Stomach (tissue), 4 donors: ENCODE data around the gene HTT.

Source experiments
- EP300 ChIP-seq: sonication (generic); formaldehyde crosslinking; IDR thresholded peaks from one replicate; pipeline ENCODE4 v1.6.1; 2017; ENCODE audit warnings: antibody characterized with exemption
- POLR2A ChIP-seq, 4 donors: fragments of 450-650 bp; IDR thresholded peaks; one replicate each; pipeline ENCODE4 v1.6.1; 2016; ENCODE audit warnings: antibody characterized with exemption in 4 of 4, control low read depth in 2 of 4, mild to moderate bottlenecking in 1 of 4, moderate library complexity in 1 of 4
- POLR2AphosphoS5 ChIP-seq, 3 donors: sonication (generic); formaldehyde crosslinking; IDR thresholded peaks; one replicate each; pipeline ENCODE4 v1.6.1; 2016; ENCODE audit warnings: antibody characterized with exemption in 3 of 3
- TF ChIP-seq, protein P1 (sequence below), 7 experiments: fragments of 450-650 bp in 4 of 7; fragments of 200-600 bp in 3 of 7; sonication (generic) in 3 of 7; IDR thresholded peaks; one replicate each; pipeline ENCODE4 v1.5.1; 2016 to 2019; ENCODE audit warnings: antibody characterized with exemption in 7 of 7, control low read depth in 2 of 7, mild to moderate bottlenecking in 1 of 7

DNA sequence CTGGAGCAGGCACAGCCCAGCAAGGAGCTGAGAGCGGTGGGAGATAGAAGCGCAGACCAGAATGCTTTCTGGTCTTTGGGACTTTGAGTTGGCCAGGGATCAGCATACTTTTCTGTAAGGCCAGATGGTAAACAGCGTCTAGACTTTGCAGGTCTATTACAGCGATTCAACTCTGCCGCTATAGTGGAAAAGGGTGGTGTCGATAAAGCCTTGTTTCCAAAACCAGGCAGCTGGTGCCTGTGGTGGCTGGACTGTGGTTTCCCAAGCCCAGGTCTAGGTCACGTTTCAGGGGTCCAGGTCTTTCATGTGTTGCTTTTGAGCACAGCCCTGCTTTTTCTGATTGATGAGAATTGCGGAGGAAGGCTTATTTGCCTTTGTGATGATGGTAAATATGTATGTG is 40.2 kb upstream of the HTT start:
- TF ChIP-seq, protein P1, sequence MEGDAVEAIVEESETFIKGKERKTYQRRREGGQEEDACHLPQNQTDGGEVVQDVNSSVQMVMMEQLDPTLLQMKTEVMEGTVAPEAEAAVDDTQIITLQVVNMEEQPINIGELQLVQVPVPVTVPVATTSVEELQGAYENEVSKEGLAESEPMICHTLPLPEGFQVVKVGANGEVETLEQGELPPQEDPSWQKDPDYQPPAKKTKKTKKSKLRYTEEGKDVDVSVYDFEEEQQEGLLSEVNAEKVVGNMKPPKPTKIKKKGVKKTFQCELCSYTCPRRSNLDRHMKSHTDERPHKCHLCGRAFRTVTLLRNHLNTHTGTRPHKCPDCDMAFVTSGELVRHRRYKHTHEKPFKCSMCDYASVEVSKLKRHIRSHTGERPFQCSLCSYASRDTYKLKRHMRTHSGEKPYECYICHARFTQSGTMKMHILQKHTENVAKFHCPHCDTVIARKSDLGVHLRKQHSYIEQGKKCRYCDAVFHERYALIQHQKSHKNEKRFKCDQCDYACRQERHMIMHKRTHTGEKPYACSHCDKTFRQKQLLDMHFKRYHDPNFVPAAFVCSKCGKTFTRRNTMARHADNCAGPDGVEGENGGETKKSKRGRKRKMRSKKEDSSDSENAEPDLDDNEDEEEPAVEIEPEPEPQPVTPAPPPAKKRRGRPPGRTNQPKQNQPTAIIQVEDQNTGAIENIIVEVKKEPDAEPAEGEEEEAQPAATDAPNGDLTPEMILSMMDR (IDR thresholded peaks at IDR 0.05): no peak
- TF ChIP-seq POLR2AphosphoS5 (IDR thresholded peaks at IDR 0.05) (no peak), POLR2A (IDR thresholded peaks at IDR 0.05) (no peak), EP300 (no peak)
